Naive B cell (primary cell): ENCODE results near the gene CBX4. TPM values are rescaled to one million over a fixed set of nuclear protein-coding genes. Genes with fewer than 3 reads are reported as not detected.
A peak's percentile ranks its signal among the peaks of the same experiment; 100 is the strongest.

ENCODE experiments used
- ATAC-seq, 2 donors: fragments of 150-1000 bp; cut with Tn5 transposase; 2 replicates each; pipeline ENCODE4 v1.10.0; 2021; ENCODE audit warnings: low read depth in 2 of 2, mild to moderate bottlenecking in 2 of 2, moderate library complexity in 2 of 2
- DNase-seq: peaks from one replicate; pipeline ENCODE4 v3.0.0; 2022
- H3K27ac Mint-ChIP-seq, 6 donors: one replicate each; pipeline ENCODE4 v1.8.0; 2020 to 2022; ENCODE audit warnings: mild to moderate bottlenecking in 6 of 6, mixed read lengths in 6 of 6, moderate library complexity in 5 of 6, inconsistent platforms in 2 of 6
- H3K27me3 Mint-ChIP-seq, 3 donors: one replicate each; pipeline ENCODE4 v1.8.0; 2021 to 2022; ENCODE audit warnings: mixed read lengths in 3 of 3, mild to moderate bottlenecking in 1 of 3
- H3K36me3 Mint-ChIP-seq, 2 donors: one replicate each; pipeline ENCODE4 v1.8.0; 2020 to 2022; ENCODE audit warnings: mixed read lengths in 2 of 2, inconsistent platforms in 1 of 2, mild to moderate bottlenecking in 1 of 2
- H3K4me1 Mint-ChIP-seq, 3 donors: one replicate each; pipeline ENCODE4 v1.8.0; 2020 to 2022; ENCODE audit warnings: mixed read lengths in 3 of 3, inconsistent platforms in 1 of 3, mild to moderate bottlenecking in 1 of 3, moderate library complexity in 1 of 3
- H3K4me3 Mint-ChIP-seq, 8 donors: one replicate each; pipeline ENCODE4 v1.8.0; 2020 to 2022; ENCODE audit warnings: mild to moderate bottlenecking in 8 of 8, mixed read lengths in 8 of 8, moderate library complexity in 8 of 8, inconsistent platforms in 2 of 8
- H3K9me3 Mint-ChIP-seq, 7 donors: one replicate each; pipeline ENCODE4 v1.8.0; 2020 to 2022; ENCODE audit warnings: mixed read lengths in 7 of 7, mild to moderate bottlenecking in 5 of 7, inconsistent platforms in 2 of 7, moderate library complexity in 1 of 7
- polyA plus RNA-seq, 6 donors: library from polyadenylated mRNA; unstranded; fragments of 300-500 nt; fragmentation: Illumina TruSeq; gene quantifications; one replicate each; pipeline ENCODE4 v1.2.3, GENCODE V29; 2021; ENCODE audit warnings: low read depth in 6 of 6

The CBX4 gene
- polyA plus RNA-seq: 10 to 100 TPM in 2 of 6 donors, 1 to 10 TPM in 4; 3.3 to 17.1 (median 9.6) TPM

DNA sequence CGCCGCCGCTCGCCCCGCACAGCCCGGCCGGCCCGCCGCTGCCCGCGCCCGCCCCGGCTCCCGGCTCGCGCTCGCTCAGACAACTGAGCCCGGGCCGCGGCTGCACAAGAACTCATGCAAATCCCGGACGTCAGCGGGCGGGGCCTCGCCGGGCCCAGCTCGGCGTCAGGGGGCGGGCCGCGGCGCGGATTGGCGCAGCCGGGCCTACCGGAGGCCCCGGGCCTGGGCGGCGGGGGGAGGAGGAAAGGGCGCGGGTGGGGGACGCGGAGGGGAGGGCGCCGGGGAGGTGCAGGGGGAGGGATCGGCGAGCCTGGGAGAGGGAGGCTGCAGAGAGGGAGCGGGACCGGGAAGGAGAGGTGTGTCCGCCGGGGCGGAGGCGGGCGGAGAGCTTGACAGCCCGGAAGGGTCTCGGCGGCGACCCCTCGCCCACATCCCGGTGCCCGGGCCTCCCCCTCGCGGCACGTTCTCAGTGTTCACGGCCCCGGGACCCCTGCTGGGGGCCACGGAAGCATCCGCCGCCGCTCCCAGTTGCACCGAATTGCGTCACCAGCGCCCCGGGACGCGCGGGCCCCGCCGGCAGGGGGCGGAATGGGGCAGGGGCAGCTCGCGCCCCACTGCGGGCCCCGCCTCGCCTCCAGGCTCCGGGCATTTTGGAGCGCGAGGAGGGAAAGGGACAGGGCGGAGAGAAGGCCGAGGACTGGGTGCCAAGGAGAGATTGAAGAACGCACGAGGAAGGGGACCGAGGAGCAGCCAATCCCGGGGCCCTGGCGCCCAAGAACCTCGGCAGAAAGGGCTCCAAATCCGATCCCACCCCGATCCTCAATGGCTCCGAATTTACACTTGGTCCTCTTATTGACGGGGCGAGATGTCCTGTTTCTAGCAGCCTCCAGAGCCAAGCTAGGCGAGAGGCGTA is at the start of gene CBX4:
Gene CBX4, minus strand, starts transcription at position 85 of the 913 bp plus-strand sequence. CDS start 189 bp downstream, outside the sequence.
- peaks cover 28 to 74% (median 43%) of the 10 kb centered on the region in 3 donors for H3K4me1 Mint-ChIP-seq
- DNase-seq: peak; percentile 85
- peak within 1 kb of the TSS; percentile 91 to 100 (median 98) for H3K4me3 Mint-ChIP-seq
- H3K36me3 Mint-ChIP-seq: peaks cover 0 to 7% of the 10 kb centered on the region in 2 donors
- H3K27me3 Mint-ChIP-seq: peaks cover 11 to 38% (median 19%) of the 10 kb centered on the region in 3 donors
- H3K9me3 Mint-ChIP-seq: peaks cover 0 to 2% (median 0%) of the 10 kb centered on the region in 7 donors
- peak; percentile 77 to 79 for ATAC-seq
- peak within 1 kb of the TSS; percentile 91 to 99 (median 97) for H3K27ac Mint-ChIP-seq

DNA sequence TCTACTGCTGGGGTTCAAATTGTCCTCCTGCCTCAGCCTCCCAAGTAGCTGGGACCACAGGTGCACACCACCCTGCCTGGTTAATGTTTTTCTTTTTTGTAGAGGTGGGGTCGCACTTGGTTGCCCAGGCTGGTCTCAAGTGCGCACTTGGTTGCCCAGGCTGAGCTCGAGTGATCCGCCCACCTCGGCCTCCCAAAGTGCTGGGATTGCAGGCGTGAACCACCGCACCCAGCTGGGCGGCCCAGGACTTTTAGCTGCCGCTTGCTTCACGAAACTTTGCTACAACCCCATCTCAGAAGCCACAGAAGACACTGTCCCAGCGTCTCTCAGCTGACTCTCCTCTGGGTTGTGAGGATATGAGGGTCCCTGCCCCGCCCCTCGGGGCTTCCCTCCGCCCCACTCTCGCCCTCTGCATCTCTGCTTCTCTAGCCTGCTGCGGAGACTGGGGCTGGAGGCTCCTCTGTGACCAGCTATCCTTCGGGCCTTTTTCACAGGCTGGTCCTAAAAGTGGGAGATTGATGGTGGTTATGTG is 48.8 kb upstream of the CBX4 start:
- H3K27ac Mint-ChIP-seq: no peak overlapping the region
- H3K4me3 Mint-ChIP-seq: no peak overlapping the region
- ATAC-seq (no peak), DNase-seq (no peak)
- peaks cover 0 to 7% of the 10 kb centered on the region in 2 donors for H3K36me3 Mint-ChIP-seq
- H3K4me1 Mint-ChIP-seq: no peaks in the 10 kb centered on the region
- H3K27me3 Mint-ChIP-seq: peaks cover 38 to 79% (median 63%) of the 10 kb centered on the region in 3 donors
- peaks cover 0 to 4% (median 0%) of the 10 kb centered on the region in 7 donors for H3K9me3 Mint-ChIP-seq

DNA sequence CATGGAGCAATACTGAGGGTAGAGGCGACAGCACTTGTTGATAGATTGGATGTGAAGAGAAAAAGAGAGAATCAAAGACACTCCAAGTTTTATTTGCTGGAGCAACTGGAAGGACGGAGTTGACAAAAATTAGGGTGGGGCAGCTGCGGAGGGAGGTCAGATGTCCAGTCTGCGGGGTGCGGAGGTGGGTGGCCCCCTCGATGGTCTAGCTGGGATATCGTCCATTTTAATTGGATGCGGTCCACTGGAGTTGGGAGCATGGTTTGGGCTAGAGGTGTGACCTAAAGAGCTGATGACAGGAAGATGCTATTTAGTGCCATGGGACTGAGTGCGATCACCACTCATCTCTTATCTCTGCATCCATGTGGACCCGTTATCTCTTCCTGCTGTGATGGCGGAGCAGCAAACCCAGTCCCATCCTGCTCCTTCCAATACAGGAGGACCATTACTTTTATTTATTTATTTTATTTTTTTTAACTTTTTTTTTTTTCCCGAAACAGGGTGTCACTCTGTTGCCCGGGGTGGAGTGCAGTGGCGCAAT is 48.3 kb upstream of the CBX4 start:
- Mint-ChIP-seq H3K36me3 (peaks cover 0 to 7% of the 10 kb centered on the region in 2 donors), H3K4me3 (no peak overlapping the region), H3K27me3 (peaks cover 44 to 80% (median 69%) of the 10 kb centered on the region in 3 donors), H3K9me3 (peaks cover 0 to 4% (median 0%) of the 10 kb centered on the region in 7 donors), H3K27ac (no peak overlapping the region), H3K4me1 (no peaks in the 10 kb centered on the region)
- no peak for ATAC-seq
- no peak for DNase-seq

DNA sequence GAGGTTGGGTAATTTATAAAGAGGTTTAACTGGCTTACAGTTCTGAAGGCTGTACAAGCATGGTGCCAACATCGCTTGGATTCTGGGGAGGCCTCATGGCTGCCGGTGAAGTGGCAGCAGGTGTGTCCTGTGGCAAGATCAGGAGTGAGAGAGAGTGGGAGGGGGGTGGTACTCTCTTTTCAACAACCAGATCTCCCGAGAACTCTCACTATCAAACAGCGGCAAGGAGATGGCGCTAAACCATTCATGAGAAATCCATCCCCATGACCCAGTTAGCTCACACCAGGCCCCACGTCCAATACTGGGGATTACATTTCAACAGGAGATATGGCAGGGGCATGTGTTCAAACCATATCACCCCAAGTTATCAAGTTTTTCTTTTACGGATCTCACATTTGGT is 44.0 kb upstream of the CBX4 start:
- Mint-ChIP-seq H3K36me3 (peaks cover 4 to 7% of the 10 kb centered on the region in 2 donors), H3K9me3 (peaks cover 0 to 4% (median 0%) of the 10 kb centered on the region in 7 donors), H3K27ac (no peak overlapping the region), H3K4me1 (no peaks in the 10 kb centered on the region), H3K27me3 (peaks cover 37 to 58% (median 53%) of the 10 kb centered on the region in 3 donors), H3K4me3 (no peak overlapping the region)
- DNase-seq (no peak), ATAC-seq (no peak)

DNA sequence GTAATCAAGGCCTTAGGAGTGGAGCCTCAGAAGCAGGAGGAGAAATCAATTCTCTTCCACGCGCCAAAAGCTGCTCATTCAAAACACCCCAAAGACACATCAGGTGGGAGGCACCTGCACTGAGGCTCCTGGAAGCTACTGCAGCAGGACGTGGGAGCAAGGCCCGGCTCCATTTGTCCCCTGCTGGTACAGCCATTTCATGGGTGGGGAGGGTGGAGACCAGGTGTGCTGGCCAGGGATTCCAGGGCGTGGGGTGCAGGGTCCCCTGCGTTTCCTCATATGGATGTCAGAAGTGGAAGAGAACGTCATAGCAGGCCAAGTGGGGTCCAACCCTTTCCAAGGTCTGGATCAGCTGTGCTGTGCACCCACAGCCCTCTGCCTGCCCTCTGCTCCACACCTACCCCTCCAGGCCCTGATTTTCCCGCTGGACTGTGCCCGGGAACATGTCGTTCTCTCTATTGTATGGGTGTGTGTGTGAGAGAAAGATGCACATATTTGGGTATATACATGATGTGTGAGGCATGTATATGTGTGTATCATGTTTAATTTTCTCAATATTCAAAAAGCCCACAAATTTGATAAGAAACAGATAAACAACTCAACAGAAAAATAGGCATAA is 39.2 kb upstream of the CBX4 start:
- DNase-seq (no peak), ATAC-seq (no peak)
- Mint-ChIP-seq H3K27ac (no peak overlapping the region), H3K4me1 (peaks cover 2 to 8% (median 6%) of the 10 kb centered on the region in 3 donors), H3K36me3 (peaks cover 0 to 4% of the 10 kb centered on the region in 2 donors), H3K4me3 (no peak overlapping the region), H3K27me3 (peaks cover 28 to 59% (median 48%) of the 10 kb centered on the region in 3 donors), H3K9me3 (no peaks in the 10 kb centered on the region)

DNA sequence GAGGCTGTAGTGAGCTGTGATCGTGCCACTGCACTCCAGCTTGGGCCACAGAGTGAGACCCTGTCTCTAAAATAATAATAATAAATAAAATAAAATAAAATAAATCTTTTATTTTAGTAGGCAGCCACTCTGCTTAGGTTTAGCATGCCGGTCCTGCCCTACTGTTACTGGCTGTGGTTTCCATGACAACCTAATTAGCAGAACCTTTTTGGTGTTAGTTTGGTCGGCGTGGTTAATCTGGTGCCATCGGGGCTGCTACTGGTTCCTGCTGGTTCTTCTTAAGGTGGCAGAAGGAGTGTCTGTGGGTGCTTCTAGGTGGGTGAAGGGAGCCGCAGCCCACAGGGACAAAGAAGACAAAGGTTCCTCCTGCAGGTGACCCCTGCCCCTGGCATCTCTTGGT is 37.8 kb upstream of the CBX4 start:
- H3K4me1 Mint-ChIP-seq: peaks cover 2 to 8% (median 6%) of the 10 kb centered on the region in 3 donors
- no peaks in the 10 kb centered on the region for H3K9me3 Mint-ChIP-seq
- H3K27ac Mint-ChIP-seq: no peak overlapping the region
- no peak overlapping the region for H3K4me3 Mint-ChIP-seq
- peaks cover 0 to 4% of the 10 kb centered on the region in 2 donors for H3K36me3 Mint-ChIP-seq
- DNase-seq (no peak), ATAC-seq (no peak)
- H3K27me3 Mint-ChIP-seq: peaks cover 17 to 57% (median 44%) of the 10 kb centered on the region in 3 donors

DNA sequence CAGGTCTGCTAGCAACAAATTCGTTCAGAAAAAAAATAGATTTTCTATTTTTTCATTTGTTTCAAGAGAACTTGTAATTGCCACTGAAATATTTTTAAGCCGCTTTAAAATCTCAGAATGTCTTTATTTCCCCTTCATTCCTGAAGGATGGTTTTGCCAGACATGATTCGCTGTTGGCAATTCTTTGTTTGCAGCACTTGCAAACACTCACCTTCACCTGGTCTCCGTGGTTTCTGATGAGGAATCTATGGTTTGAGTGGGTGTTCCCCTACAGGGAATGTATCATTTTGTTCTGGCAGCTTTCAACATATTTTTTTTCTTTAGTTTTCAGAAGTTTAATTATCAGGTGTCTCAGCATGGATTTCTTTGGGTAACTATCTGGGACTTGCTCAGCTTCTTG is 36.3 kb upstream of the CBX4 start:
- Mint-ChIP-seq H3K36me3 (no peaks in the 10 kb centered on the region), H3K27ac (no peak overlapping the region), H3K9me3 (no peaks in the 10 kb centered on the region), H3K4me1 (peaks cover 2 to 8% (median 6%) of the 10 kb centered on the region in 3 donors), H3K4me3 (no peak overlapping the region), H3K27me3 (peaks cover 16 to 60% (median 46%) of the 10 kb centered on the region in 3 donors)
- DNase-seq (no peak), ATAC-seq (no peak)

DNA sequence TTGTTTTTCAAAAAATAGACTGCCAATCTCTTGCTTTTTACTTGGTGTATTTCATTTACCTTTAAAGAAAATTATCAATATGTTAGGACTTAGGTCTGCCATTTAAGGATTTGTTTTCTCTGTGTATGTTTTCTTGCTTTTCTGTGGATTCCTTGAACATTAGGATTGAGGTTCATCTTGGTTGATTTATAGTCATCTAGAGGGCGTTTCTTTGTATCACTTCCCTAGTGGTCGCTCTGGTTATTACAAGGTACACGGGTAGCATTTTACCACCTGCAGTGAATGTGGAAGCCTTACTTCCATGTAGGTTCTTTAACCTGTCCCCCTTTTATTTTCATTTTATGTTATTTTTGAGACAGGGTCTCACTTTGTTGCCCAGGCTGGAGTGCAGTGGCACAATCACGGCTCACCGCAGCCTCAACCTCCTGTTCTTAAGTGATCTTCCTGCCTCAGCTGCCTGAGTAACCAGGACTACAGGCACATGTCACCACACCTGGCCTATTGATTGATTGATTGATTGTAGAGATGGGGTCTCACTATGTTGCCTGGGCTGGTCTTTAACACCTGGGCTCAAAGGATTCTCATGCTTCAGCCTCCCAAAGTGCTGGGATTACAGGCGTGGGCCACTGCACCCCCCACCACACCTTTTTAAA is 35.2 kb upstream of the CBX4 start:
- ATAC-seq: peak; percentile 64 to 82
- no peak overlapping the region for H3K4me3 Mint-ChIP-seq
- peaks cover 2 to 8% (median 6%) of the 10 kb centered on the region in 3 donors for H3K4me1 Mint-ChIP-seq
- no peaks in the 10 kb centered on the region for H3K9me3 Mint-ChIP-seq
- H3K36me3 Mint-ChIP-seq: no peaks in the 10 kb centered on the region
- peak; percentile 21 for DNase-seq
- peaks cover 16 to 63% (median 49%) of the 10 kb centered on the region in 3 donors for H3K27me3 Mint-ChIP-seq
- peak overlapping the region in 2 of 6 donors; percentile 31 to 51 for H3K27ac Mint-ChIP-seq

DNA sequence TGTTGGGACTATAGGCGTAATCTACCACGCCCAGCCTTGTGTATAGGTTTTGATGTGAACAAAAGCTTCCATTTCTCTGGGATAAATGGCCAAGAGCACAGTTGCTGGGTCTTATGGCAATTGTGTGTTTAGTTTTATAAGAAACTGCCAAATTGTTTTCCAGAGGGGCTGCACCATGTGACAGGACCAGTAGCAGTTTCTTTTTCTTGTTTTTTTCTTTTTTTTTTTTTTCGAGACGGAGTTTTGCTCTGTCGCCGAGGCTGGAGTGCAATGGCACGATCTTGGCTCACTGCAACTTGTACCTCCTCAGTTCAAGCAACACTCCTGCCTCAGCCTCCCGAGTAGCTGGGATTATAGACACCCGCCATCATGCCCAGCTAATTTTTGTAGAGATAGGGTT is 34.3 kb upstream of the CBX4 start:
- Mint-ChIP-seq H3K27ac (no peak overlapping the region), H3K4me3 (no peak overlapping the region)
- no peak for ATAC-seq

DNA sequence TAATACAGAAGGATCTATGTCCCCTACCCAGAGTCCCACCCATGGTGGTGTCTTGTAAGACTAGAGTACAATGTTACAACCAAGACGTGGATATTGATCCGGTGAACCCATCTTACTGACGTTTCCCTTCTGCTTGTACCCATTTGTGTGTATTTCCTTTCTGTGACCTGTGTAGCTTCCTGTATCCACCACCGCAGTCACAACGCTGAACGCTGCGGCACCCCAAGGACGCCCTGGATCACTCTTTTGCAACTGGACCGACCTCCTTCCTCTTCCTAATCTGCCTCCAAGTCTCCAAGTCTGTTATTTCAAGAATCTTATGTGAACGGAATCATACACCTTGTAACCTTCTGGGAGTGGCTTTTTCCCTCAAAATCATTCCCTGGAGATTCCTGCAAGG is 33.5 kb upstream of the CBX4 start:
- H3K36me3 Mint-ChIP-seq: no peaks in the 10 kb centered on the region
- no peak overlapping the region for H3K4me3 Mint-ChIP-seq
- ATAC-seq: no peak
- H3K27ac Mint-ChIP-seq: peak overlapping the region in 1 of 6 donors; percentile 84
- DNase-seq: no peak
- H3K9me3 Mint-ChIP-seq: no peaks in the 10 kb centered on the region
- peaks cover 10 to 49% (median 44%) of the 10 kb centered on the region in 3 donors for H3K27me3 Mint-ChIP-seq
- peaks cover 5 to 8% (median 6%) of the 10 kb centered on the region in 3 donors for H3K4me1 Mint-ChIP-seq

More for the DNA sequence above, 34.3 kb upstream of the CBX4 start:
- Mint-ChIP-seq H3K9me3 (no peaks in the 10 kb centered on the region), H3K36me3 (no peaks in the 10 kb centered on the region), H3K4me1 (peaks cover 2 to 8% (median 6%) of the 10 kb centered on the region in 3 donors), H3K27me3 (peaks cover 10 to 57% (median 49%) of the 10 kb centered on the region in 3 donors)
- no peak for DNase-seq

DNA sequence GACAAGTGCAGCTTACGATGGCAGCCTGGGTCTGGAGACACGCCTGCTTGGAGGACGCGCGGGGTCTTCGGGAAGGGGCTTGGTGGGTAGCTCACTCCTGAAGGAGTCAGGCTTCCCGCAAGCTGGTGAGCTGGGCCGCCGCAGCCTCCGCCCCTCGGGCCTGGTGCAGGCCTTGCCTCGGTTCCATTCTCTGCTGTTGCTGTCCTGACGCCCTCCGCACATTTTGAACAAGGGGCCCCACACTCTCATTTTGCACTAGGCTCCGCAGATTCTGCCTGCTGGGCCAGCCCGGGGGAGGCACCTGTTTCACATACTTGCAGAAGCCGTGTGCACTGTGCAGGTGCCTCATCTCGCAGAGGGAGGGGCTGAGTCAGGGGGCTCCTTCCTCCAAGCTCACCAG is 31.9 kb upstream of the CBX4 start:
- Mint-ChIP-seq H3K27me3 (peaks cover 10 to 36% (median 31%) of the 10 kb centered on the region in 3 donors), H3K36me3 (no peaks in the 10 kb centered on the region), H3K4me1 (peaks cover 6 to 22% (median 8%) of the 10 kb centered on the region in 3 donors), H3K9me3 (no peaks in the 10 kb centered on the region), H3K27ac (no peak overlapping the region), H3K4me3 (no peak overlapping the region)
- DNase-seq (no peak), ATAC-seq (no peak)

DNA sequence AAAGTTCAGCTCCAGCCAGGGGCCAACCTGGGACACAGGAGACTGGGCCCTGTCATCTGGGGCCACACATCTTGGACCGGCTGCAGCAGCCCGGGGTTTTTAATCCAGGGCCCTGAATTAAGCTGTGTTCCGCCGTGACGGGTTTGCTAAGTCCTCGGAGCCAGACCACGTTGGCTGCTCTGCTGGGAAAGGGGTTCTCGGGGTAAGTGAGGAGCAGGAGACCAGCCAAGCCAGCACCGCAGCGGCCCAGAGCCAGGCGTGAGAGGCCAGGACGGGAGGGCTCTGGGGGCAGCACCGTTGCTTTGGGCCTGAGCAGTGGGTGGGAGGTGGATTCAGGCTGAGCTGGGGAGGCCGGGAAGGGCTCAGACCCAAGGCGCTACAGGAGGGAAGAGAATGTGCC is 31.3 kb upstream of the CBX4 start:
- Mint-ChIP-seq H3K27me3 (peaks cover 10 to 34% (median 29%) of the 10 kb centered on the region in 3 donors), H3K27ac (peak overlapping the region in 2 of 6 donors; percentile 38 to 59), H3K4me1 (peaks cover 6 to 23% (median 8%) of the 10 kb centered on the region in 3 donors), H3K9me3 (no peaks in the 10 kb centered on the region), H3K4me3 (peak overlapping the region in 1 of 8 donors; percentile 61), H3K36me3 (no peaks in the 10 kb centered on the region)
- DNase-seq (no peak), ATAC-seq (no peak)
